HG02970 (cell line): Measurements from ENCODE around the gene FBXO15.

Experiments
- ATAC-seq: cut with Tn5 transposase; IDR thresholded peaks from one replicate; pipeline ENCODE4 v1.9.1; 2021; ENCODE audit warnings: mild to moderate bottlenecking, moderate library complexity, moderate number of reproducible peaks; ENCODE audit not compliant: unreplicated experiment, low FRiP score

Gene FBXO15

DNA sequence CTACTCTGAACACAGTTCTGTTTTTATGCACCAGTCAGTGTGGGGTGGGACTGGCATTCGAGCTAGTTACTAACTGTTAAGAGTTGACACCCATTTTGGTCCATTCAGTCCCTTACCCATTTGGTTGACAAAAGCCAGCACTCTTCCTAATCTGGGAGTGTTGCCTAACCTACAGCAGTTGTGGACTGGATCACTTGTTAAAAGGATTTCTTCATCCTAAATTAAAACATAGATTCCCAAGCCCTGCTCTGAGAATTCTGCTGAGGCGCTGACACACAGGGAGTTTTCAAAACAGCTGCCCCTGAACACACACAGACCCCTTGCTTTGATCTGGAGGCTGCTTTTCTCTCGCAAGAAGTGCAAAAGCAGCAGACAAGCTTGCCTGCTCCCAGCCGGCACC lies 7.1 kb upstream of the FBXO15 start:
- no peak for ATAC-seq

- no peak for ATAC-seq
Observed at GRCh38 chr18:74153793-74154192, 6.2 kb upstream of the FBXO15 start.

- no peak for ATAC-seq
Observed at GRCh38 chr18:74153377-74153776, 5.7 kb upstream of the FBXO15 start.

GRCh38 chr18:74152857-74153256 lies 5.2 kb upstream of the FBXO15 start:
- ATAC-seq = no peak

DNA sequence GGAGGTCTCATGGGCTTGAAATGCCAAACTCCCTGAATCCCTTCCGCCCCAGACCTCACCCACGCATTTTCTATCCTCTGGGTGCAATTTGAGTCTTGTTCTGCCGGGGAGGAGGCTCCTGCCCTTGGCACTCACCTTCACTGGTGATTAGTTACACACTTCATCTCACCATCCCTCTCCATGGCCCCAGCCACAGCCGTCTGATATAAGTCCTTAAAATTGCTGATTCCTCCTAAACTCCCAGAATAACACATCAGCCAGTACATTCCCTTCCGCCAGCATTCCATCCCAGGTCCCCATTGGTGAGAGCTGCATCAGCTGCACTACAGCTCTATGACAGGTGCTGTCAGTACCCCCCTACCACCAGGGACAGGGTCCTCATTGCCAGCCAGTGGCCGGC lies 4.6 kb upstream of the FBXO15 start:
- ATAC-seq = no peak

- no peak for ATAC-seq
Observed at GRCh38 chr18:74149878-74150277, 2.2 kb upstream of the FBXO15 start.

- no peak for ATAC-seq
Observed at GRCh38 chr18:74148543-74149070, 973 bp upstream of the FBXO15 start.

GRCh38 chr18:74147491-74147778 lies 199 bp downstream of the FBXO15 start:
- no peak for ATAC-seq

DNA sequence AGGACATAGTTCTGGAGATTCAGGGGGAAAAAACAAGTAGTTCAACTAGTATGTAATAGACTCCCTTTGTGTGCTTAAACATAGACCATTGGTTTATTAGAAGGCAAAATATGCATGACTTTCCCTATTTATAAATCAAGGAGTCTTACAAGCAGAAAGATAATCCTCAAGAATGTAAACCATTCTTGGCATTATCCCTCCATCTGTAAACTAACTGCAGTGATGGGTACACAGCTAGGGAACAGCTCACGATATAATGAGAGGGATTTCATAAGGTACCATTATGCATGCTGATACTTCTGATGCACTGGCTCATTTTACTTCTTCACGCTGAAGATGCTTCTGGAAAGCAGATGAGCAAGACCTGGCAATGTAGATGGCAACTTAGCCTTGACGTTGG lies 878 bp downstream of the FBXO15 start:
- no peak for ATAC-seq

DNA sequence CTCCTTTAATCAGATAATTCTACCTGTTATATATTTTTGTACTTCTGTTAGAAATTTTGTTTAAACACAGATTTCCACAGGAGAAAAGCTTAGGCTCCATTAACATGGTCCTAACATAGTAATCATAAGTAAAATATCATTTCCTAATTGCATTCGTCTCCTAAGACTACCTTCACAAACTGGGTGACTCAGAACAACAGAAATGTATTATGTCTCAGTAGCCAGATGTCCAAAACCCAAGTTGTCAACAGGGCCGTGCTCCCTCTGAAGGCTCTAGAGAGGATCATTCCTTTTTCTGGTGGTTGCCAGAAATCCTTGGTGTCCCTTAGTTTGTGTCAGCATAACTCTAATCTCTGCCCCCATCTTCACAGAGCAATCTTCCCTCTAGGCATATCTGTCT lies 5.4 kb downstream of the FBXO15 start:
- no peak for ATAC-seq

- ATAC-seq = no peak
Observed at GRCh38 chr18:74141667-74142066, 6.0 kb downstream of the FBXO15 start.

DNA sequence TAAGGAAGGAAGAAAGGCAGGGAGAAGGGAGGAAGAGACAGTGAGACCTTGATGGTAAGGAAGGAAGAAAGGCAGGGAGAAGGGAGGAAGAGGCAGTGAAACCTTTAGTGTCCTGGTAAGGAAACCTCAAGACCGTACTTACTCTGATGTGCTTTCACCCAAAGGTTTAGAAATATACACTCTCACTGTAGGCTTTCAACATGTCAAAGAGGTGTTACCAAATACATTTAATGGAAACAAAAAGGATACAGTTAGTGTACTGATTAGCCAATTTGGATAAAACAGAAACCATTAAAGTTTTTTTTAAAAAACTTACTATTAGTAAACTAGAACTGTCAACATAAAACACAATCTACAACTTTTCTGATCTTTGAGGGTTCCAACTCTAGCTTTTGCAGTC lies 7.1 kb downstream of the FBXO15 start:
- ATAC-seq = no peak

- ATAC-seq = no peak
Observed at GRCh38 chr18:74139888-74140287, 7.7 kb downstream of the FBXO15 start.

DNA sequence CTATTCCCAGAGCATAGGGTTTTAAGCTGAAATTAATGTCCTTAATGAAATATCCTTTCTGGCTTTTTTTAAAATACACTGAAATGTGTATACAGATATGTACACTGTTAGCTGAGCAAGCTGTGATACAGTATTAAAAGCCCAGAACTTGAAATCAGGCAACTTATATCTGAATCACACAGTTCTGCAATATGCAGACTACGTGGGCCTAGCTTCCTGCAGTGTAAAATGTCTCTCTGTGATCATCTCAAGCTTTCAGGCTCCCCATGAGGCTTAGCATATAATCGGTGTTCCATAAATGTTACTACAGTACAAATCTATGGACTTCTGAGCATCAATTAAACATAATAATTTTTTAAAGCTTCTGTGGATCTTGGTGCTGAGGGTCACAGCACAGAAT lies 8.2 kb downstream of the FBXO15 start:
- ATAC-seq = no peak

DNA sequence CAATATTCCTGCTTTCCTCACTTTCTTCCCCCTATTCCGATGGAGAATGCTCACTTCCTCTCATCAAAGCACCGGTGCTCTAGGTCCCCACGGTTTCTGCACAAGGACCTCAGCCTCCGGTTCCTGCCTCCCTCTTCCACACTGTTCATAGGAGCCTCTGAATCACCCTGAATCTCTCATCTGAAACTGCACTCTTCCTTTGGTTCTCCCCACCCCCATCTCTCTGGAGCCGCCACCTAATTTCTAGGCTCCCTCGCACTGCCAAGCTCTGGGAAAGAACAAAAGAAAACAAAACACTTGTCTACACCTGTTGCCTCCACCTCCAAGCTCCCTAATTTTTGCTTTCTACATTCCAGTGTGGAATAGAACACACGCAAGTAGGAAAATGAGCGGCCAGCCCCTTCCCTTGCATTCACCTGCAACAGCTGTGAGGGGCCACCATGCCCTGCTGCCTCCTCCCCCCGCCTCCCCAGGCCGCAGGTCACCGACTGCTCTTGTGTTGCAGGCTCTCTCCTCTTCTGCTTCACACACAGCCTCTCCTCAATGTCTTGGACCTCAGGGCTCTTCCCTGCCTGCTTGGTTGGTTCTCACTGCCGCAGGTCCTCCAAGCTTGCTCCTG lies 9.6 kb downstream of the FBXO15 start:
- ATAC-seq = no peak

DNA sequence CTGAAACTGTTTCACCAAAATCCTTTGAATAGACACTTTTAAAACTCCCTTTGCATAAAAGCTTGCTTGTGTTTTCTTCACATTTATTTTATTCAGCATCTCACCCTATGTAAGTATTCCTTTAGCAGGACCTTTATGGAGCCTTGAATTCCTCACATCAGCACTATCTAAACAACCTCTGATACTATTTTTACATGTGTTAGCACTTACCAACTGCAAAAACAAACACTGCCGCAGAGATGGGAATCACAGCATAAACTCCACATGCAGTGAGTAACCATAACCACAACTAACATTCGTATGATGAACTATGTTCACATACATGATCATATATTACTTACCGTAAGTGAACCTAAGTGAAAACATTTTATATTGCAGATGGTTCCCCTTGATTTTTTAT lies 15.4 kb downstream of the FBXO15 start:
- ATAC-seq = no peak

DNA sequence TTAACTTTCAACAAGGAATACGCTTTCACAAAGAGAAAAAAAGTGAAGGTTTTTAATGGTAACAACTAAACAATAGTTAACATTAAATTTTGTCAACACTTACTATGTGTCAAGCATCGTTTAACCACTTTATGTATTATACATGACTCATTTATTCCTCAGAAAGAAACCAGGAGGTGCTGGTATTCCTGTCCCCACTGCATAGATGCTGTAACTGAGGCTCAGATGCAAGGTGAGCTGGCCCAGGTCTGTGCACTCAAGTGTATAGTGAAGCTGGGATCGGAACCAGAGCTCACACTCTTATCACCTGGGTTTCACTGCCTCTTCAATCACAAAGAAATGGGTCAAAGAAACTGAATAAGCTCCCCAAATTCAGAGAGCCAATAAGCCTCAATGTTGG lies 16.5 kb downstream of the FBXO15 start:
- ATAC-seq = no peak

DNA sequence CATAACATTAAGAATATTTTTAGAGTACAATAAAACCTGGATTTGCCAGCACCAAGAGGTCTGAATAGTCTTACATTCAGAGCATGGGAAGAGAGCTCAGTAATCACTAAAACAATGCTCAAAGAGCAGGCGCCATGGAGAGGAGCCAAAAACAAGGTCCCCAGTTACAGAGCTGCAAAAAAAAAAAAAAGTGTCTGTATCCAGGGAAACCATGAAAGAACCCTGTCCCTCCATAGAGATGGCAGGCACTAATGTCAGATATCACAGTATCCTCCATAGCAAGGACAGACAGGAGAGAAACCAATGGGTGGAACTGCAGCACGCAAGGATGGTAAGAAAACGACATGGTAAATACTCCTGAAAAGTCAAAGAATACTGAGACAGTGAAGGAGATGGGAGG lies 19.5 kb downstream of the FBXO15 start:
- ATAC-seq = no peak

DNA sequence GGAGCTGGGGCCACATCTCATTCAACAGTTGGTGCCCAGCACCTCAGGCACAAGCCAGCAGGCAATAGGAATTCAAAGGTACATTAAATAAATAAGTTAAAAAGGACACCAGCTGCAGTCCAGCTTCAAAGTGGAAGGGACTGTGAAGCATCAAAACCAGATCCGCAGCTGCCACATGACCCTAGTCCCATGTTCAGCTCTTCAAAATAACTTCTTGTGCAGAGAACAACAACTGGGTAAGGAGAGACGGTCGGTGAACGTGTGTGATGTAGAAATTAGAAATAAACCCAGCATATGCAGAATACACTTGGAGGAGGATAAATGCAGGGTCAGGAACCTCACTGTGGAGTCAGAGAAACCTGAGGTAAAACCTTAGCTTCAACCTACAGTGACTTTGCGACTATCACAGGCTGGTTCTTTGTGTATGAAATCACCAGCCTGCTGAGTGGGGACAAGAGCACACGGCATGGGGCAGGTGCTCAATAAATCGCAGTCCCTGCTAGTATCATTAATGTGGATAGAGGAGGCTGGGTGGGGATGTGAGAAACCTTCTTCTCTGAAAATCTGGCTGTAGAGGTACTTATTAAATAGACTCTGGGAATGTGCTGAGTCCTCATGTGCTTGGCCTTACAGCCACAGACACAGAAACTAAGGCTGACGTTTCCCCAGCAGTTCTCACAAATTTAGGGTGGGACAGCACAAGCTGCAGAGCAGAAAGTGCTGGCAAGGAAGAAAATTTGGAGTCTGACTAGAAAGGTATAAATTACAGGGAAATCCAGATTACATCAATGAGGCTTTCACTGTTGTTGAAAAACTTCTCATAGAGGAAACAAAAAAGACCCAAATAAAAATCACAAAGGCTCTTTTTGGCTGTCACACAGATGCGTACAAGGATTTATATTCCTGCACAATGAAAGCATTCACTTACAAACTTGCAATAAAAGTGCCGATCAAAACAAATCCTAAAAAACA lies 20.7 kb downstream of the FBXO15 start:
- no peak for ATAC-seq

GRCh38 chr18:74124642-74125041 lies 23.0 kb downstream of the FBXO15 start:
- no peak for ATAC-seq

- no peak for ATAC-seq
Observed at GRCh38 chr18:74123200-74123599, 24.4 kb downstream of the FBXO15 start.
